Activated naive CD4-positive, alpha-beta T cell treated with anti-CD3 and anti-CD28 coated beads, Interleukin-2, amount 10 ng/mL, durations not matched to agents 7 days and 5 days (primary cell): Measurements from ENCODE around the gene PCNT.
A peak's percentile ranks its signal among the peaks of the same experiment; 100 is the strongest.

Experiments
- CTCF ChIA-PET: fragments of 350-600 bp; sonication (Branson Sonifier 250); formaldehyde crosslinking; loops from one replicate; lab custom pipeline; 2021; ENCODE audit warnings: antibody characterized with exemption; lab: Charles Lee
- DNase-seq: peaks from one replicate; pipeline ENCODE4 v3.0.0-alpha.2; 2020
- H3K27ac Mint-ChIP-seq: one replicate; pipeline ENCODE4 v1.8.0; 2021; ENCODE audit warnings: mild to moderate bottlenecking, moderate library complexity, mixed read lengths
- H3K27me3 Mint-ChIP-seq: one replicate; pipeline ENCODE4 v1.8.0; 2021; ENCODE audit warnings: mild to moderate bottlenecking, mixed read lengths
- H3K36me3 Mint-ChIP-seq: one replicate; pipeline ENCODE4 v1.8.0; 2021; ENCODE audit warnings: mixed read lengths
- H3K4me1 Mint-ChIP-seq: one replicate; pipeline ENCODE4 v1.8.0; 2021; ENCODE audit warnings: mixed read lengths
- H3K4me3 Mint-ChIP-seq: one replicate; pipeline ENCODE4 v1.8.0; 2021; ENCODE audit warnings: mild to moderate bottlenecking, moderate library complexity, mixed read lengths
- H3K9me3 Mint-ChIP-seq: one replicate; pipeline ENCODE4 v1.8.0; 2021; ENCODE audit warnings: mixed read lengths

Gene PCNT

GRCh38 chr21:46414965-46415275 lies 91.0 kb downstream of the PCNT start:
- H3K27me3 Mint-ChIP-seq: no peaks in the 10 kb centered on the region
- DNase-seq: no peak
- H3K4me1 Mint-ChIP-seq: no peaks in the 10 kb centered on the region
- no peak overlapping the region for H3K27ac Mint-ChIP-seq
- peaks cover 30% of the 10 kb centered on the region for H3K36me3 Mint-ChIP-seq
- CTCF ChIA-PET: no interaction called here
- H3K4me3 Mint-ChIP-seq: no peak overlapping the region
- no peaks in the 10 kb centered on the region for H3K9me3 Mint-ChIP-seq

- Mint-ChIP-seq H3K36me3 (peaks cover 32% of the 10 kb centered on the region), H3K4me1 (no peaks in the 10 kb centered on the region), H3K9me3 (no peaks in the 10 kb centered on the region), H3K27ac (no peak overlapping the region), H3K4me3 (no peak overlapping the region), H3K27me3 (no peaks in the 10 kb centered on the region)
- CTCF ChIA-PET: no interaction called here
- DNase-seq: no peak
These were observed 92.6 kb downstream of the PCNT start for GRCh38 chr21:46416551-46416950.

- CTCF ChIA-PET: no interaction called here
- H3K9me3 Mint-ChIP-seq: no peaks in the 10 kb centered on the region
- no peak for DNase-seq
- peaks cover 38% of the 10 kb centered on the region for H3K36me3 Mint-ChIP-seq
- H3K27ac Mint-ChIP-seq: no peak overlapping the region
- H3K27me3 Mint-ChIP-seq: no peaks in the 10 kb centered on the region
- no peak overlapping the region for H3K4me3 Mint-ChIP-seq
- H3K4me1 Mint-ChIP-seq: peaks cover 4% of the 10 kb centered on the region
These were observed 94.5 kb downstream of the PCNT start for GRCh38 chr21:46418265-46418946.

- Mint-ChIP-seq H3K27ac (peak overlapping the region; percentile 52), H3K9me3 (no peaks in the 10 kb centered on the region), H3K27me3 (no peaks in the 10 kb centered on the region), H3K4me3 (no peak overlapping the region), H3K4me1 (peaks cover 23% of the 10 kb centered on the region), H3K36me3 (peaks cover 39% of the 10 kb centered on the region)
- CTCF ChIA-PET: interaction anchor here (1.0 kb wide), 1 partner anchor 12 kb away, joined by 3 read pairs; no protein-coding TSS in a partner anchor
- no peak for DNase-seq
These were observed 96.6 kb downstream of the PCNT start for GRCh38 chr21:46420241-46421190.

- H3K27me3 Mint-ChIP-seq: no peaks in the 10 kb centered on the region
- H3K27ac Mint-ChIP-seq: peak overlapping the region; percentile 19
- peaks cover 25% of the 10 kb centered on the region for H3K4me1 Mint-ChIP-seq
- no peak for DNase-seq
- H3K36me3 Mint-ChIP-seq: peaks cover 38% of the 10 kb centered on the region
- CTCF ChIA-PET: interaction anchor here (1.0 kb wide), 1 partner anchor 13 kb away, joined by 3 read pairs; no protein-coding TSS in a partner anchor
- H3K4me3 Mint-ChIP-seq: no peak overlapping the region
- H3K9me3 Mint-ChIP-seq: no peaks in the 10 kb centered on the region
These were observed 97.3 kb downstream of the PCNT start for GRCh38 chr21:46421191-46421750.

- Mint-ChIP-seq H3K27ac (peak overlapping the region; percentile 19), H3K36me3 (peaks cover 34% of the 10 kb centered on the region), H3K4me3 (no peak overlapping the region), H3K4me1 (peaks cover 25% of the 10 kb centered on the region), H3K9me3 (no peaks in the 10 kb centered on the region), H3K27me3 (no peaks in the 10 kb centered on the region)
- no peak for DNase-seq
- CTCF ChIA-PET: interaction anchor here (1.0 kb wide), 1 partner anchor 14 kb away, joined by 3 read pairs; no protein-coding TSS in a partner anchor
These were observed 98.0 kb downstream of the PCNT start for GRCh38 chr21:46421756-46422555.

- peak overlapping the region; percentile 85 for H3K27ac Mint-ChIP-seq
- CTCF ChIA-PET: no interaction called here
- H3K36me3 Mint-ChIP-seq: peaks cover 37% of the 10 kb centered on the region
- H3K4me1 Mint-ChIP-seq: peaks cover 25% of the 10 kb centered on the region
- no peak overlapping the region for H3K4me3 Mint-ChIP-seq
- no peaks in the 10 kb centered on the region for H3K9me3 Mint-ChIP-seq
- no peaks in the 10 kb centered on the region for H3K27me3 Mint-ChIP-seq
- no peak for DNase-seq
These were observed 98.8 kb downstream of the PCNT start for GRCh38 chr21:46422636-46423241.

GRCh38 chr21:46423546-46424038 lies 99.6 kb downstream of the PCNT start:
- peaks cover 25% of the 10 kb centered on the region for H3K4me1 Mint-ChIP-seq
- peak overlapping the region; percentile 98 for H3K27ac Mint-ChIP-seq
- H3K9me3 Mint-ChIP-seq: no peaks in the 10 kb centered on the region
- H3K4me3 Mint-ChIP-seq: peak overlapping the region; percentile 46
- peaks cover 33% of the 10 kb centered on the region for H3K36me3 Mint-ChIP-seq
- H3K27me3 Mint-ChIP-seq: no peaks in the 10 kb centered on the region
- DNase-seq: no peak
- CTCF ChIA-PET: no interaction called here

- H3K27ac Mint-ChIP-seq: peak overlapping the region; percentile 98
- peak overlapping the region; percentile 46 for H3K4me3 Mint-ChIP-seq
- no peaks in the 10 kb centered on the region for H3K9me3 Mint-ChIP-seq
- no peaks in the 10 kb centered on the region for H3K27me3 Mint-ChIP-seq
- peak; percentile 51 for DNase-seq
- peaks cover 32% of the 10 kb centered on the region for H3K36me3 Mint-ChIP-seq
- CTCF ChIA-PET: no interaction called here
- peaks cover 25% of the 10 kb centered on the region for H3K4me1 Mint-ChIP-seq
These were observed 100.2 kb downstream of the PCNT start for GRCh38 chr21:46424039-46424591.

- H3K4me1 Mint-ChIP-seq: peaks cover 25% of the 10 kb centered on the region
- peak; percentile 58 for DNase-seq
- H3K27me3 Mint-ChIP-seq: no peaks in the 10 kb centered on the region
- H3K36me3 Mint-ChIP-seq: peaks cover 32% of the 10 kb centered on the region
- CTCF ChIA-PET: no interaction called here
- peak overlapping the region; percentile 46 for H3K4me3 Mint-ChIP-seq
- H3K9me3 Mint-ChIP-seq: no peaks in the 10 kb centered on the region
- H3K27ac Mint-ChIP-seq: peak overlapping the region; percentile 98
These were observed 100.7 kb downstream of the PCNT start for GRCh38 chr21:46424621-46425020.

GRCh38 chr21:46425041-46425440 lies 101.1 kb downstream of the PCNT start:
- DNase-seq: no peak
- H3K36me3 Mint-ChIP-seq: peaks cover 32% of the 10 kb centered on the region
- peak overlapping the region; percentile 98 for H3K27ac Mint-ChIP-seq
- peaks cover 25% of the 10 kb centered on the region for H3K4me1 Mint-ChIP-seq
- H3K4me3 Mint-ChIP-seq: peak overlapping the region; percentile 46
- CTCF ChIA-PET: no interaction called here
- no peaks in the 10 kb centered on the region for H3K27me3 Mint-ChIP-seq
- no peaks in the 10 kb centered on the region for H3K9me3 Mint-ChIP-seq

GRCh38 chr21:46425571-46425970 lies 101.6 kb downstream of the PCNT start:
- peak; percentile 69 for DNase-seq
- Mint-ChIP-seq H3K4me3 (peak overlapping the region; percentile 15), H3K9me3 (no peaks in the 10 kb centered on the region), H3K36me3 (peaks cover 30% of the 10 kb centered on the region), H3K27me3 (no peaks in the 10 kb centered on the region), H3K4me1 (peaks cover 25% of the 10 kb centered on the region), H3K27ac (peak overlapping the region; percentile 98)
- CTCF ChIA-PET: interaction anchor here (0.6 kb wide), 1 partner anchor 1931 kb away, joined by 3 read pairs; no protein-coding TSS in a partner anchor
